ENCODE results near the gene RRP15.

The RRP15 gene

DNA sequence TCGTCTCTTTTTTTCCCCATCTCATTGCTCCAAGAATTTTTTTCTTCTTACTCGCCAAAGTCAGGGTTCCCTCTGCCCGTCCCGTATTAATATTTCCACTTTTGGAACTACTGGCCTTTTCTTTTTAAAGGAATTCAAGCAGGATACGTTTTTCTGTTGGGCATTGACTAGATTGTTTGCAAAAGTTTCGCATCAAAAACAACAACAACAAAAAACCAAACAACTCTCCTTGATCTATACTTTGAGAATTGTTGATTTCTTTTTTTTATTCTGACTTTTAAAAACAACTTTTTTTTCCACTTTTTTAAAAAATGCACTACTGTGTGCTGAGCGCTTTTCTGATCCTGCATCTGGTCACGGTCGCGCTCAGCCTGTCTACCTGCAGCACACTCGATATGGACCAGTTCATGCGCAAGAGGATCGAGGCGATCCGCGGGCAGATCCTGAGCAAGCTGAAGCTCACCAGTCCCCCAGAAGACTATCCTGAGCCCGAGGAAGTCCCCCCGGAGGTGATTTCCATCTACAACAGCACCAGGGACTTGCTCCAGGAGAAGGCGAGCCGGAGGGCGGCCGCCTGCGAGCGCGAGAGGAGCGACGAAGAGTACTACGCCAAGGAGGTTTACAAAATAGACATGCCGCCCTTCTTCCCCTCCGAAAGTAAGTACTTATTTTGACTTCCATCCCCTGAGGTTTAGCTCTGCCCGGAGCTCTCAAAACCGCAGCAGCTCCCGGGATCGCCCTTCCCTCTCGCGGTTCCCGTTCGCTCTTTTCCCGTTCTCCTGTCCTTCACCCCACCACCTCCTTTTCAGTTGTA, 61.5 kb downstream of the RRP15 start:
- H3K4me3 ChIP-seq (ENCODE audit: low read length) = peak overlapping the region; percentile 80
- H3K4me1 ChIP-seq (ENCODE audit: control insufficient read depth, insufficient read depth, low read length) = peaks cover 13% of the 10 kb centered on the region
- H3K9ac ChIP-seq (ENCODE audit: low read length) = peak overlapping the region; percentile 3
- peak overlapping the region; percentile 80 for H3K27ac ChIP-seq (ENCODE audit: low read depth, low read length)
- no peaks in the 10 kb centered on the region for H3K36me3 ChIP-seq (ENCODE audit: control insufficient read depth, insufficient read depth, low read length)
- no peaks in the 10 kb centered on the region for H3K27me3 ChIP-seq (ENCODE audit: control insufficient read depth, insufficient read depth, low read length)

DNA sequence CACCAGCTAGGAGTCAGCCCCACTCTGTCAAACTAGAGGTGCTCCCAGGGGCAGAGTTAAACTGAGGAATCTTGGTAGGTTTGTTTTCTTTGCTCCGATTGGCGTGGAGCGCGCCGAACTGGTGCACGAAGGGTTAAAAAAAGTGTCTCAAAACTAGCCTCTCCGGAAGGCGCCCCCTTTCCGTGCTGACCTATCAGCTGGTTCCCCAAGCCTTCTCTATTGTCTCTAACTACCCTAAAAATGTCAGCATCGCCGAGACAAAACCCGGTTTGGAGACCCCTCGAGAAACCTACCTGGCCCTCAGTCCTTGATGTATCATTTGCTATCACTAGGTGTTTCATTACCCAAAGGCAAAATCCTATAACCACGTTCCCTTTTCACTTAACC, 62.2 kb downstream of the RRP15 start:
- Histone ChIP-seq H3K4me1 (ENCODE audit: control insufficient read depth, insufficient read depth, low read length) (peaks cover 13% of the 10 kb centered on the region), H3K27ac (ENCODE audit: low read depth, low read length) (peak overlapping the region; percentile 80), H3K36me3 (ENCODE audit: control insufficient read depth, insufficient read depth, low read length) (no peaks in the 10 kb centered on the region), H3K9ac (ENCODE audit: low read length) (peak overlapping the region; percentile 3), H3K4me3 (ENCODE audit: low read length) (peak overlapping the region; percentile 80), H3K27me3 (ENCODE audit: control insufficient read depth, insufficient read depth, low read length) (no peaks in the 10 kb centered on the region)

DNA sequence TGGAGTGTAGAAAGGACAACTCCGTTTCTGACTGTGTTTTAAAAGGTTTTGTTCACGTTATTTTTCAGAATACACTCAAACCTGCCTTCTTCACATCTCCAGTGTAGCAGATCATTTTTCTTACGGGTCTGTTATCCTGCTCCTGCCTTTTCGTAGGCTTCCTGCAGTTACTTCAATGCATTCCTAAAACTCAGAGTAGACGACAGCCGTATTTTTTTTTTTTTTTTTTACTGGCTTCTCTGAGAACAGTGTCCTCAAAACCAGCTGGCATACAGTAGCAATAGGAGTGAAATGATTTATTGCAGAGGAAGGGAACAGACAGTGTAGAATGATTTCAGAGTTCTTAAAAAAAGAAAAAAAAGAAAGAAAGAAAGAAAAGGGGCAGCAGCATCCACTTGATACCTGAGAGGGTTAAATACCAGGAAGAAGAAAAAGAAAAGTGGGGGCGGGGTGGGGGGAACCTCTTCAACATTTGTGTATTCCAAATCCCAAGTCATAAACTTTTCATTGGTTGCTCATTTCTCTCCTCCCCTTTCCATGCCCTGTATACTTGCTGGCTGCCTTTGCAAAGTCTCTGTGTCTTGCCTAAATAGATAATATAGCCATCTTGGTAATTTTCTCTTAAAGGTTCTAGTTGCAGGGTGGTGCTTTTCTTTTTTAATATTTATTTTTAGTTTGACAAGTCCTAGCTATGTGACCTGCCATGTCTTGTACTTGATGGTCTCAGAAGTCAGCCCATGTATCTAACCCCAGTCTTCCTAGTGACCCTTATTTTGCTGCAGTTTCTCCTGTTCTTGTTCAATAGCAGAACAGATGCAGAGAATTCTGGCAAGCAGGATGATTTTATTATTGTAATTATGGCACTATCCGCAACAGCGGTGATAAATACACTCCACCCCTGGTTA, 62.9 kb downstream of the RRP15 start:
- Histone ChIP-seq H3K36me3 (ENCODE audit: control insufficient read depth, insufficient read depth, low read length) (no peaks in the 10 kb centered on the region), H3K4me1 (ENCODE audit: control insufficient read depth, insufficient read depth, low read length) (peaks cover 13% of the 10 kb centered on the region), H3K9ac (ENCODE audit: low read length) (no peak overlapping the region), H3K4me3 (ENCODE audit: low read length) (peak overlapping the region; percentile 80), H3K27me3 (ENCODE audit: control insufficient read depth, insufficient read depth, low read length) (no peaks in the 10 kb centered on the region), H3K27ac (ENCODE audit: low read depth, low read length) (peak overlapping the region; percentile 80)

DNA sequence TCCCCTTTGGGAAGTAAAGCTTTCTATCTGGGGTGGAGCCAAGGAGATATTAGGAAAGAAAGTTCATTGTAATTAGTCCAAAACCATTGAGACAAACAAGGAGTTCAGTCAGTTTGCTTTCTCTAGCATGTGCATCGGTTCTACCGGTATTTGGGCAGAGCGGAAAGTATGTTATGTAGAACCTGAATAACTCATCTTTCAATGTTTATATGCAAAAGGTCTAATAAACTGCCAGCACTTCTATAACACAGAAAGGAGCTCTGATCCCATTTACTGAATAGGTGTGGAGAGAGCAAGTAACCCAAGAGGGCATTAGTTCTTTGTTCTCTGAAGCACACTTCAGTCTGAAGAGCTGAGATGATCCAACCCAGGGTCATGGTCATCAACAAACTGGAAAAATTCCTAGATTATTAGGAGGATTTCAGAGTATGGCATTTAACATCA, 63.6 kb downstream of the RRP15 start:
- Histone ChIP-seq H3K4me1 (ENCODE audit: control insufficient read depth, insufficient read depth, low read length) (peaks cover 13% of the 10 kb centered on the region), H3K9ac (ENCODE audit: low read length) (no peak overlapping the region), H3K27ac (ENCODE audit: low read depth, low read length) (peak overlapping the region; percentile 80), H3K27me3 (ENCODE audit: control insufficient read depth, insufficient read depth, low read length) (no peaks in the 10 kb centered on the region), H3K4me3 (ENCODE audit: low read length) (peak overlapping the region; percentile 40), H3K36me3 (ENCODE audit: control insufficient read depth, insufficient read depth, low read length) (no peaks in the 10 kb centered on the region)

DNA sequence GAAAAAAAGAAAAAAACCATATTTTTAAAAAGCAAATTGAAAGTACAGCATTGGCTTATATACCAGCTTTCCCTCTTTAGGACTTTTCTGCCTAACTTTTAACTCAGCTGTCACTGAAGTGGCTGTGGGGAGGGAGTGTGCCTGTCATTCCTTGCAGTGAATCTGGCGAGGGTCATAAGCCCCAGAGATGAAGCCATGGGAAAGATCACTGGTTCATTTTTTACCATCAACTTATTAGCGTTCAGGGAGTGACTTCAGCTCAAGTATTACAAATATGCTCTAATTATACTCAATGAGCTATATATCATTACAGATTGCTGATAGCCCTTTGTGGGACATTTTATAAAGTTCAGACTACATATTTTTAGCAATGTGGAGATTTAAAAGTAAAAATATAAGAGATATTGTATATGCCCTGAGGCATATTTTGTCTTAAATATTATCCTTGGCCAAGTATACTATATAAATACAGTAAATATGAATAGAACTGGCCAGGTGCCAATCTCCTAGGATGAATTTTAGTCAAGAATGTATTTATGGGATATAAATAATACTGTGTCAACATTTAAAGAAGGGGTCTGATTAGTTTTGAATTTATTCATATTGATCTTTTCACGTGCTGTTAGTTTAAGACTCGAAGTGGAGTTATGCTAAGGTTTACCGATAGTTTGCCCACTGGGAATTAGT, 64.4 kb downstream of the RRP15 start:
- H3K27ac ChIP-seq (ENCODE audit: low read depth, low read length) = peak overlapping the region; percentile 80
- H3K4me3 ChIP-seq (ENCODE audit: low read length) = peak overlapping the region; percentile 19
- H3K27me3 ChIP-seq (ENCODE audit: control insufficient read depth, insufficient read depth, low read length) = no peaks in the 10 kb centered on the region
- peaks cover 13% of the 10 kb centered on the region for H3K4me1 ChIP-seq (ENCODE audit: control insufficient read depth, insufficient read depth, low read length)
- H3K36me3 ChIP-seq (ENCODE audit: control insufficient read depth, insufficient read depth, low read length) = no peaks in the 10 kb centered on the region
- H3K9ac ChIP-seq (ENCODE audit: low read length) = no peak overlapping the region

DNA sequence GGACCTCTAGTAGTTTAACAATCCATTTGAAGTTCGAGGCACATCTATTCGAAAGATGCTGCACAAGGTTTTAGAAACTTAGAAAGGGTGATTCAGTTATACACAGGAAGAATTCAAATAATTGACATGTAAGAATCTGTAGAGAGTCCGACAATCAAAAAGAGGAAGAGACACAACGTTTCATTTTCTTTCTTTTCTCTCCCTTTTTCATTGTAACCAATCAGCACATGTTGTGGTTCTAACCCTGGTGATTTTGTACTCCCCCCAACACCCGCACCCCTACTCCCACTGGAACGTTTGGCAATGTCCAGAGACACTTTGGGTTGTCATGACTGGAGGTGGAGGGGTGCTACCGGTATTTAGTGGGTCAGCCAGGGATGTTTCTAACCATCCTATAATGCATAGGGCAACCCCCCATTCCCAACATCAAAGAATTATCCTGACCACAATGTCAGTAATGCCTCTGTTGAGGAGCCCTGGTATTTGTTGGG, 65.0 kb downstream of the RRP15 start:
- Histone ChIP-seq H3K27me3 (ENCODE audit: control insufficient read depth, insufficient read depth, low read length) (no peaks in the 10 kb centered on the region), H3K4me3 (ENCODE audit: low read length) (no peak overlapping the region), H3K4me1 (ENCODE audit: control insufficient read depth, insufficient read depth, low read length) (peaks cover 13% of the 10 kb centered on the region), H3K9ac (ENCODE audit: low read length) (no peak overlapping the region), H3K36me3 (ENCODE audit: control insufficient read depth, insufficient read depth, low read length) (no peaks in the 10 kb centered on the region), H3K27ac (ENCODE audit: low read depth, low read length) (peak overlapping the region; percentile 51)

DNA sequence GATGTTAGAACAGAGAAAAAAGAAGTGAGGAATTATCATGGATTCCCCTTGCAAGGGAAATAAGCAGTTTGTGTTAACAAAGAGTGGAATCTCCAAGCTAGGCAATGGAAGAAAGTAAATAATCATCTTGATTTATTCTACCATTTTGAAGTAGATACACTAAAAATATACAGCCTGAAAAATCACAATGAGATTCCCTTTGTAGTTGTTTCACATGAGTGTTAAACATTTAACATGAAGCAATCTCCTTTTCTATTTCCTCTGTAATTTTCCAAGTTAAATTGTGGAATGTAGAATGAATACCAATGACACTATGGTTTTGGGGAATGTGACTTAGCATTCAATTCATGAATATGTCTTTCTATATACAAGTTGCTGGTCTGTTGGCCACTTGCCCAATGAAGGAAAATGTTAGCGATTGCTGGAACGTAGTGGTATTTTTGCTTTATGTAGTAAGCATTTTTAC, 65.7 kb downstream of the RRP15 start:
- no peak overlapping the region for H3K9ac ChIP-seq (ENCODE audit: low read length)
- H3K36me3 ChIP-seq (ENCODE audit: control insufficient read depth, insufficient read depth, low read length) = no peaks in the 10 kb centered on the region
- H3K4me3 ChIP-seq (ENCODE audit: low read length) = peak overlapping the region; percentile 15
- peak overlapping the region; percentile 66 for H3K27ac ChIP-seq (ENCODE audit: low read depth, low read length)
- peaks cover 16% of the 10 kb centered on the region for H3K4me1 ChIP-seq (ENCODE audit: control insufficient read depth, insufficient read depth, low read length)
- H3K27me3 ChIP-seq (ENCODE audit: control insufficient read depth, insufficient read depth, low read length) = no peaks in the 10 kb centered on the region

DNA sequence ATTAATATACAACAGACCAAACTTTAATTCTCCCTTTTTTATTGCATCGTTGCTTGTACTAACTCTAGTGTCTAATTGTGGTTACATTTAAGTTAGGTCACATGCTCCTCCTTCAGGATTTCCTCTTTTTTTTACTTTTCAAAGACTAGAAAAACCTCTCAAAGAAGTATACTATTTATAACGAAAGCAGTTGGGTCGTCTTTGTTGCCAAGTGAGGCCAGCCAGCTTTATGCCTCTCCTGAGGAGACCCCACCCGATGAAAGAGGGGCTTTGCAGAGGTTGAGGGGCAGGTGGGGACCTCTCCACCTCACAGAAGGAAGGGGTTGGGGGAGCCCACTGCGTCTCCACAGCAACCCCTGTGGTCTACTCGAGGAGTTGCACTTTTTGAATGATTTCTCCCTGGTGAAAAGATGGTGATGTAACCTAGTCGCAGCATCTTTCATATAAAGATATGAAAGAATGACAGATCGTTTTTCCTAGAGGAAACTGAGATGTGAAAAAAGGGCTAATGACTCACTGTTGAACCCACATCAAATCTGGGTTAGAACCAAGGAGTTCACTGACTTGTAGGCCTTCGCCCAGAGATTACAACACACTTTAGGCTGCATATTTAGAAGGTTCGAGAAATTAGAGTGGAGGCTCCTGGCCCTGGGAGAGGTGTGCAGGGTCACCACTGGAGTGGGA, 66.4 kb downstream of the RRP15 start:
- Histone ChIP-seq H3K4me3 (ENCODE audit: low read length) (peak overlapping the region; percentile 41), H3K4me1 (ENCODE audit: control insufficient read depth, insufficient read depth, low read length) (peaks cover 16% of the 10 kb centered on the region), H3K27me3 (ENCODE audit: control insufficient read depth, insufficient read depth, low read length) (no peaks in the 10 kb centered on the region)

DNA sequence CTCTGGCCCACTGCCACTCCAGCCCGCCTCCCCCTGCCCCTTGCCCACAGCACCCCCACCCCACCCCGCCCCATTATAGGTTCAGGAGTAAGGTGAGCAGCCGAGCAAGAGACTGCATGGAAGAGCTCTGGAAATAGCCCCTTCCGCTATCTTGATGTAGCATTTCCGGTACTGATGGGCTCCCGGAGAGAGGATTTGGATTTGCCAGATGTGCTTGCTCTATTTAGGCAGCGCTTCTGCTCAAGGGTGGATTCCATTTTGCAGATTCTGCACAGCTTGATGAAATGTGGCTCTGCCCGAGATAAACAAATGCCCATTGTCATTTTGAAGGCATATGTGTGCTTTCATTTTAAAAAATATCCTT, 67.0 kb downstream of the RRP15 start:
- Histone ChIP-seq H3K27ac (ENCODE audit: low read depth, low read length) (no peak overlapping the region), H3K27me3 (ENCODE audit: control insufficient read depth, insufficient read depth, low read length) (no peaks in the 10 kb centered on the region), H3K4me1 (ENCODE audit: control insufficient read depth, insufficient read depth, low read length) (peaks cover 16% of the 10 kb centered on the region), H3K4me3 (ENCODE audit: low read length) (no peak overlapping the region), H3K9ac (ENCODE audit: low read length) (no peak overlapping the region), H3K36me3 (ENCODE audit: control insufficient read depth, insufficient read depth, low read length) (no peaks in the 10 kb centered on the region)

More for the DNA sequence above, 66.4 kb downstream of the RRP15 start:
- Histone ChIP-seq H3K36me3 (ENCODE audit: control insufficient read depth, insufficient read depth, low read length) (no peaks in the 10 kb centered on the region), H3K9ac (ENCODE audit: low read length) (no peak overlapping the region), H3K27ac (ENCODE audit: low read depth, low read length) (peak overlapping the region; percentile 66)

DNA sequence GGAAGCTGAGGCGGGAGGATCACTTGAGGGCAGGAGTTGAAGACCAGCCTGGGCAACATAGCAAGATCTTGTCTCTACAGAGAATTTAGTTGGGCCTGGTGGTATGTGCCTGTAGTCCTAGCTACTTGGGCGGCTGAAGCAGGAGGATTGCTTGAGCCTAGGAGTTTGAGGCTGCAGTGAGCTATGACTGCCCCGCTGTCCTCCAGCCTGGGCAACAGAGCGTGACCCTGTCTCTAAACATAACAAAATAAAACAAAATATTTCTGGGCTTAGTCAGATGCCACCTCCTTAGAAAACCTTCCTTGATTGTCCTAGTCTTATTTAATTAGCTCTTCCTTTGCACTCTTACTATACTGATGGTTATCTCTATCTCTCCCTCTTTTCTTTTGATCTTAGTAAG, 68.6 kb downstream of the RRP15 start:
- Histone ChIP-seq H3K4me3 (ENCODE audit: low read length) (no peak overlapping the region), H3K9ac (ENCODE audit: low read length) (no peak overlapping the region), H3K4me1 (ENCODE audit: control insufficient read depth, insufficient read depth, low read length) (peaks cover 16% of the 10 kb centered on the region), H3K36me3 (ENCODE audit: control insufficient read depth, insufficient read depth, low read length) (no peaks in the 10 kb centered on the region), H3K27me3 (ENCODE audit: control insufficient read depth, insufficient read depth, low read length) (no peaks in the 10 kb centered on the region), H3K27ac (ENCODE audit: low read depth, low read length) (no peak overlapping the region)

DNA sequence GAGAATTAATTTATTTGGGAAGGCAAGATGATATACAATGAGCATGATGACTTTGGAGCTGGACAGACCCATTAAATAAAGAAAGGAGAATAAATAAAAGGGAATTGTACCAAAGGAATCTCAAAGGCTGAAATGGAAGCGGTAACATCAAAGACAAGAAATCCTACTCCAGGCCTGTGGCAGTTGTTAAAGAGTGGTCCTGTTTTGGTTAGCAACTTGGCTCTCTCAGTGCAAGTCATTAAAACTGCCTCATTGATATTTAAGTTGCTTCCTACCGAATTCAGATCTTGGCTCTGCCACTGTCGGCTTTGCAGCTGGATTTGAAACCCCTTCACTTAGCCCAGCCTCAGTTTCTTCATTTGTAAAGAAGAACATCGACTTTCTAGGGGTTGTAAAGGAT, 70.2 kb downstream of the RRP15 start:
- Histone ChIP-seq H3K36me3 (ENCODE audit: control insufficient read depth, insufficient read depth, low read length) (no peaks in the 10 kb centered on the region), H3K27me3 (ENCODE audit: control insufficient read depth, insufficient read depth, low read length) (no peaks in the 10 kb centered on the region), H3K4me1 (ENCODE audit: control insufficient read depth, insufficient read depth, low read length) (peaks cover 10% of the 10 kb centered on the region), H3K27ac (ENCODE audit: low read depth, low read length) (no peak overlapping the region), H3K9ac (ENCODE audit: low read length) (no peak overlapping the region), H3K4me3 (ENCODE audit: low read length) (no peak overlapping the region)

All from rectal smooth muscle tissue (tissue), 1 donor.